SK-N-SH (cell line): ENCODE data around the gene SLFN11. TPM values are rescaled to one million over a fixed set of nuclear protein-coding genes. Genes with fewer than 3 reads are reported as not detected.

ENCODE experiments used
- CTCF ChIA-PET: fragments of 300-600, 350-600 bp; formaldehyde crosslinking; extraction: SDS; loops from one replicate; lab custom pipeline; 2021; lab: Yijun Ruan, JAX
- POLR2A ChIA-PET: fragments of 350-600 bp; sonication (Branson Sonifier 250); formaldehyde crosslinking; extraction: SDS; loops from one replicate; lab custom pipeline; 2020; ENCODE audit warnings: antibody characterized with exemption, inconsistent platforms; lab: Yijun Ruan, JAX
- DNase-seq: peaks from one replicate; pipeline ENCODE4 v3.0.0; 2012
- H2AFZ ChIP-seq: fragments of 200-600 bp; sonication (generic); 2 replicates; pipeline ENCODE4 v1.8.1; 2016; ENCODE audit warnings: antibody characterized with exemption, mild to moderate bottlenecking, low read depth
- H3F3A ChIP-seq: fragments of 200-600 bp; sonication (generic); replicated peaks from 2 replicates; pipeline ENCODE3; 2016; ENCODE audit warnings: antibody characterized with exemption, mild to moderate bottlenecking; ENCODE audit not compliant: insufficient read depth
- H3K27ac ChIP-seq, 2 experiments: fragments of 200-500 bp in 1 of 2; fragments of 200-600 bp in 1 of 2; sonication (Bioruptor generic) in 1 of 2; sonication (generic), shearing (Covaris generic) in 1 of 2; 2 replicates each; pipeline versions ENCODE4 v1.5.1 to v1.6.1; 2014 to 2016; ENCODE audit warnings: low read depth in 2 of 2, inconsistent platforms in 1 of 2, low read length in 1 of 2, mild to moderate bottlenecking in 1 of 2, mixed read lengths in 1 of 2
- H3K27me3 ChIP-seq: fragments of 200-600 bp; sonication (generic), shearing (Covaris generic); 2 replicates; pipeline ENCODE4 v1.6.1; 2016; ENCODE audit warnings: mixed run types; ENCODE audit not compliant: insufficient read depth
- H3K36me3 ChIP-seq, 2 experiments: fragments of 200-500 bp in 1 of 2; fragments of 200-600 bp in 1 of 2; sonication (Bioruptor generic) in 1 of 2; sonication (generic) in 1 of 2; replicated peaks in 1 of 2; 2 replicates each; pipeline versions ENCODE3 to v1.5.1; 2014 to 2016; ENCODE audit warnings: low read length in 1 of 2, mild to moderate bottlenecking in 1 of 2; ENCODE audit not compliant: insufficient read depth in 2 of 2, control insufficient read depth in 1 of 2
- H3K4me1 ChIP-seq, 2 experiments: fragments of 200-500 bp in 1 of 2; fragments of 200-600 bp in 1 of 2; sonication (Bioruptor generic) in 1 of 2; sonication (generic), shearing (Covaris generic) in 1 of 2; 2 replicates each; pipeline versions ENCODE4 v1.5.1 to v1.6.1; 2014 to 2016; ENCODE audit warnings: low read depth in 1 of 2, low read length in 1 of 2, mixed run types in 1 of 2; ENCODE audit not compliant: insufficient read depth in 2 of 2, control insufficient read depth in 1 of 2
- H3K4me2 ChIP-seq: fragments of 200-600 bp; sonication (generic), shearing (Covaris generic); 2 replicates; pipeline ENCODE4 v1.6.1; 2017; ENCODE audit warnings: mixed run types
- H3K4me3 ChIP-seq, 2 experiments: fragments of 200-500 bp in 1 of 2; fragments of 200-600 bp in 1 of 2; sonication (Bioruptor generic) in 1 of 2; sonication (generic), shearing (Covaris generic) in 1 of 2; 2 replicates each; pipeline versions ENCODE4 v1.5.1 to v1.8.1; 2014 to 2016; ENCODE audit warnings: low read depth in 2 of 2, inconsistent platforms in 1 of 2, low read length in 1 of 2, mild to moderate bottlenecking in 1 of 2, mixed read lengths in 1 of 2, moderate library complexity in 1 of 2
- H3K79me2 ChIP-seq: fragments of 200-600 bp; sonication (generic); 2 replicates; pipeline ENCODE4 v1.8.1; 2017; ENCODE audit warnings: mild to moderate bottlenecking; ENCODE audit not compliant: insufficient read depth
- H3K9ac ChIP-seq: fragments of 200-600 bp; sonication (generic); 2 replicates; pipeline ENCODE4 v1.6.1; 2017; ENCODE audit warnings: mixed run types
- H3K9me2 ChIP-seq: fragments of 200-600 bp; sonication (generic); 2 replicates; pipeline ENCODE4 v1.6.1; 2017; ENCODE audit warnings: mixed run types
- H3K9me3 ChIP-seq: fragments of 200-600 bp; sonication (generic); 2 replicates; pipeline ENCODE4 v1.6.1; 2017; ENCODE audit warnings: mixed run types, mild to moderate bottlenecking, moderate library complexity
- H4K20me1 ChIP-seq: fragments of 200-600 bp; sonication (generic); 2 replicates; pipeline ENCODE4 v1.6.1; 2017; ENCODE audit warnings: mild to moderate bottlenecking, mixed run types; ENCODE audit not compliant: insufficient read depth
- CHD2 ChIP-seq: fragments of 150-350 bp; IDR thresholded peaks from 2 replicates; pipeline ENCODE4 v1.6.1; 2018; ENCODE audit warnings: low read length; ENCODE audit not compliant: partially characterized antibody
- CTCF ChIP-seq: fragments of 200-600 bp; sonication (generic); IDR thresholded peaks from 2 replicates; pipeline ENCODE4 v1.6.1; 2017; ENCODE audit warnings: antibody characterized with exemption, mild to moderate bottlenecking, moderate library complexity
- EP300 ChIP-seq, 2 experiments: IDR thresholded peaks; 2 replicates each; pipeline versions ENCODE4 v1.4.0 to v1.6.1; 2012; ENCODE audit warnings: borderline replicate concordance in 1 of 2, low read depth in 1 of 2, low read length in 1 of 2
- EZH2phosphoT487 ChIP-seq: fragments of 200-600 bp; sonication (generic); IDR thresholded peaks from 2 replicates; pipeline ENCODE4 v1.6.1; 2017; ENCODE audit warnings: low read depth, mixed run types, mild to moderate bottlenecking, antibody characterized with exemption, moderate library complexity, borderline replicate concordance
- FOXJ3 ChIP-seq: sonication (generic); formaldehyde crosslinking; IDR thresholded peaks from 2 replicates; pipeline ENCODE4 v1.5.1; 2020; ENCODE audit warnings: mild to moderate bottlenecking, missing genetic modification reagents
- GATA2 ChIP-seq: sonication (generic); formaldehyde crosslinking; IDR thresholded peaks from 2 replicates; pipeline ENCODE4 v1.5.0; 2020; ENCODE audit warnings: mild to moderate bottlenecking, missing genetic modification reagents
- MEF2A ChIP-seq: IDR thresholded peaks from 2 replicates; pipeline ENCODE4 v1.4.0; 2012; ENCODE audit warnings: low read depth, borderline replicate concordance
- NFIC ChIP-seq: IDR thresholded peaks from 2 replicates; pipeline ENCODE4 v1.4.0; 2012; ENCODE audit warnings: borderline replicate concordance
- REST ChIP-seq: IDR thresholded peaks from 2 replicates; pipeline ENCODE4 v1.6.1; 2012; ENCODE audit warnings: mild to moderate bottlenecking, low read depth, low read length, moderate library complexity
- RXRA ChIP-seq: IDR thresholded peaks from 2 replicates; pipeline ENCODE4 v1.4.0; 2012; ENCODE audit warnings: low read depth, mild to moderate bottlenecking, borderline replicate concordance
- TAF1 ChIP-seq: IDR thresholded peaks from 2 replicates; pipeline ENCODE4 v1.6.1; 2012; ENCODE audit warnings: low read depth, mild to moderate bottlenecking, low read length, moderate library complexity, borderline replicate concordance
- TCF12 ChIP-seq: IDR thresholded peaks from 2 replicates; pipeline ENCODE4 v1.4.0; 2012
- TEAD4 ChIP-seq: IDR thresholded peaks from 2 replicates; pipeline ENCODE4 v1.4.0; 2012; ENCODE audit warnings: mild to moderate bottlenecking, borderline replicate concordance; ENCODE audit not compliant: insufficient read depth
- USF2 ChIP-seq: fragments of 150-350 bp; IDR thresholded peaks from 2 replicates; pipeline ENCODE4 v1.6.1; 2017; ENCODE audit warnings: antibody characterized with exemption, low read length, low read depth, borderline replicate concordance
- WGBS: methylation state at CpG from one replicate; pipeline ENCODE4 v1.1.6; 2017; ENCODE audit warnings: low lambda C conversion rate; 5-methylcytosine and 5-hydroxymethylcytosine counted together
- polyA plus RNA-seq, 3 experiments: library from polyadenylated mRNA; depleted of rRNA; stranded (reverse); fragments of >200 nt; gene quantifications; 2 replicates each; pipeline ENCODE4 v1.2.3, GENCODE V29; 2012

The SLFN11 gene
- polyA plus RNA-seq, 1 of the 3 experiments (the other 2 are of a cell fraction), result 0.02 TPM

- peaks cover 0 to 3% of the 10 kb centered on the region in 2 experiments; a peak in 2 of 4 replicates for H3K4me1 ChIP-seq
- H3K27me3 ChIP-seq, result peaks cover 44% of the 10 kb centered on the region; the same call in 1 of the 2 replicates
- no peaks in the 10 kb centered on the region for H3K9me3 ChIP-seq
- peaks cover 4% of the 10 kb centered on the region for H3F3A ChIP-seq
- no peak overlapping the region for H3K4me3 ChIP-seq
- DNase-seq, result no peak
- TF ChIP-seq TEAD4, result no peak
- no peak for TF ChIP-seq REST
- no peak for TF ChIP-seq NFIC
- no peak for TF ChIP-seq CTCF
- no peak for TF ChIP-seq TAF1
- no peak for TF ChIP-seq MEF2A
- no peak for TF ChIP-seq CHD2
- no peak for TF ChIP-seq GATA2 (CRISPR knock-in tag)
- no peak for TF ChIP-seq EZH2phosphoT487
- no peaks in the 10 kb centered on the region for H3K79me2 ChIP-seq
- no peaks in the 10 kb centered on the region for H3K9me2 ChIP-seq
- no peak overlapping the region for H2AFZ ChIP-seq
- no peak overlapping the region for H3K9ac ChIP-seq
- no peaks in the 10 kb centered on the region for H4K20me1 ChIP-seq
- no peak overlapping the region for H3K27ac ChIP-seq
- 16% methylated on average over 3 of the region's 3 CpGs for WGBS
- CTCF ChIA-PET, result no interaction called here
- no peak overlapping the region for H3K4me2 ChIP-seq
- POLR2A ChIA-PET, result no interaction called here
- H3K36me3 ChIP-seq, result no peaks in the 10 kb centered on the region
Observed at GRCh38 chr17:35371934-35372333, 1.5 kb downstream of the SLFN11 start.

- Histone ChIP-seq H3K79me2 (no peaks in the 10 kb centered on the region), H3K4me1 (no peaks in the 10 kb centered on the region), H3K36me3 (no peaks in the 10 kb centered on the region), H2AFZ (no peak overlapping the region), H3K4me3 (no peak overlapping the region), H3K4me2 (no peak overlapping the region), H3F3A (no peaks in the 10 kb centered on the region), H3K9me3 (no peaks in the 10 kb centered on the region), H3K9ac (no peak overlapping the region), H3K27ac (no peak overlapping the region), H3K27me3 (peaks cover 35% of the 10 kb centered on the region; the same call in 1 of the 2 replicates), H4K20me1 (no peaks in the 10 kb centered on the region), H3K9me2 (no peaks in the 10 kb centered on the region)
- POLR2A ChIA-PET, result no interaction called here
- DNase-seq, result no peak
- 10% methylated on average over 4 of the region's 4 CpGs for WGBS
- CTCF ChIA-PET, result no interaction called here
- TF ChIP-seq FOXJ3 (no peak), CHD2 (no peak), TCF12 (no peak), CTCF (no peak), RXRA (no peak), EP300 (IDR thresholded peaks at IDR 0.05; ENCODE audit: borderline replicate concordance in 1 of 2, low read depth in 1 of 2, low read length in 1 of 2) (no peak), USF2 (no peak)
Observed at GRCh38 chr17:35368081-35368830, 5.2 kb downstream of the SLFN11 start.
